DND-41 (cell line): Measurements from ENCODE around the gene ADTRP.
"Not testable (repeated sequence)": the region's sequence is repeated elsewhere in the genome, so short reads cannot be mapped to it uniquely, and the experiment has no call there.

Source experiments
- ATAC-seq: fragments of 200-7000 bp; cut with Tn5 transposase; 3 replicates; pipeline ENCODE4 v1.9.1; 2021; ENCODE audit warnings: low read depth; ENCODE audit not compliant: insufficient read depth
- DNase-seq: peaks from one replicate; pipeline ENCODE4 v3.0.0-alpha.2; 2020
- H2AFZ ChIP-seq: 2 replicates; pipeline ENCODE4 v1.6.0; 2012; ENCODE audit warnings: low read depth, low read length
- H3K27ac ChIP-seq: 2 replicates; pipeline ENCODE4 v1.5.1; 2012; ENCODE audit warnings: low read length, inconsistent platforms
- H3K27me3 ChIP-seq: fragments of 200-600 bp; sonication (generic); 2 replicates; pipeline ENCODE4 v1.6.0; 2012; ENCODE audit warnings: low read length, mild to moderate bottlenecking, inconsistent platforms; ENCODE audit not compliant: insufficient read depth, poor library complexity
- H3K36me3 ChIP-seq: 2 replicates; pipeline ENCODE4 v1.5.1; 2012; ENCODE audit warnings: low read length, inconsistent platforms; ENCODE audit not compliant: insufficient read depth
- H3K4me1 ChIP-seq: 2 replicates; pipeline ENCODE4 v1.5.1; 2012; ENCODE audit warnings: mild to moderate bottlenecking, low read length; ENCODE audit not compliant: insufficient read depth
- H3K4me2 ChIP-seq: 2 replicates; pipeline ENCODE4 v1.6.0; 2012; ENCODE audit warnings: mild to moderate bottlenecking, moderate library complexity, low read length, inconsistent platforms; ENCODE audit not compliant: insufficient read depth
- H3K4me3 ChIP-seq, 2 experiments: fragments of 200-600 bp in 1 of 2; shearing (Covaris generic) in 1 of 2; 2 replicates each; pipeline ENCODE4 v1.5.1; 2012 to 2016; ENCODE audit warnings: inconsistent platforms in 2 of 2, low read length in 2 of 2, mild to moderate bottlenecking in 2 of 2, low read depth in 1 of 2, moderate library complexity in 1 of 2
- H3K79me2 ChIP-seq: 2 replicates; pipeline ENCODE4 v1.6.0; 2012; ENCODE audit warnings: low read length, inconsistent platforms; ENCODE audit not compliant: insufficient read depth
- H3K9ac ChIP-seq: 2 replicates; pipeline ENCODE4 v1.6.0; 2012; ENCODE audit warnings: low read depth, mild to moderate bottlenecking, inconsistent platforms, low read length, moderate library complexity
- H3K9me3 ChIP-seq: 2 replicates; pipeline ENCODE4 v1.5.1; 2012; ENCODE audit warnings: low read length, moderate library complexity, mild to moderate bottlenecking, inconsistent platforms; ENCODE audit not compliant: insufficient read depth, severe bottlenecking
- H4K20me1 ChIP-seq: 2 replicates; pipeline ENCODE4 v1.6.0; 2012; ENCODE audit warnings: low read length; ENCODE audit not compliant: insufficient read depth
- EZH2 ChIP-seq: IDR thresholded peaks from 3 replicates; pipeline ENCODE4 v1.6.1; 2012; ENCODE audit warnings: borderline replicate concordance, low read depth, mild to moderate bottlenecking, moderate library complexity, low read length, inconsistent platforms; ENCODE audit not compliant: severe bottlenecking
- TF ChIP-seq, protein P1 (sequence below): IDR thresholded peaks from 2 replicates; pipeline ENCODE4 v1.5.1; 2012; ENCODE audit warnings: borderline replicate concordance, low read length, moderate library complexity, mild to moderate bottlenecking; ENCODE audit not compliant: poor library complexity, severe bottlenecking; ENCODE audit errors: extremely low read depth

The ADTRP gene

DNA sequence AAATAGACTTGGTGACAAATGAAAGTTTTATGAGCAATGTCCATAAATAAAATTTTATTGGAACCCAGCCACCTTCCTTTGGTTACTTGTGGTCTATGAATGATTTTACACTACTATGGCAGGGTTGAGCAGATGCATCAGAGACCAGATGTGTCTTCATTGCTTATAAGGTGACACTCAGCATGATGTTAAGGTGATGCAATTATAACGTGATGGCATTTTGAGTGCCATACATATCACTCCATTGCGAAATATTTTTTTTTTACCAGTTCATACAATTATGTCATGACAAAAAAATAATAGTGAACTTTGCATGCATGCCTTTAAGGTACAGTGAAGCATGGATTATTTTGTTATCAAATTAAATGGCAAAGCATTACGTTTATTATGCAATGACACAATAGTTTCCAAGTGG, 96.0 kb downstream of the ADTRP start:
- H4K20me1 ChIP-seq, result no peaks in the 10 kb centered on the region

DNA sequence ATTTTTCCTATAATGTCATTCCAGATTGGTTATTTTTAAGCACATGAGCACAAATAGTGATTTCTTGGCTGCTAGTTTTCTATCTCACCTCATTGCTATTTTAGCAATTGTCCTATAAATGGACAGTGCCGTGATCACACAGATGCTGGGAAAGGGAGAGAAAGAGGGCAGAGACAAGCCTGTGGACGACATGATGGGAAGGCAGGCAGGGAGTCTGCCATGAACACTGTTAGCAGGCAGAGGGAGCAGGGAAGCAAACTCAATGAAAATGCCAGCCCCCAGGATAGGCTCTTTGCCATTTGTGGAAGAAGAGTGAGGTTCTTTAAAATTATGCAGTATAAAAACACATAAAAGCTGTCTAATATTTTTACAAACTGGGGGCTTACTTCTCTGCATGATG, 96.8 kb downstream of the ADTRP start:
- Histone ChIP-seq H3K4me2 (no peak overlapping the region), H3K4me1 (no peaks in the 10 kb centered on the region), H3K9ac (no peak overlapping the region), H3K27me3 (no peaks in the 10 kb centered on the region), H3K27ac (no peak overlapping the region), H3K36me3 (no peaks in the 10 kb centered on the region), H4K20me1 (no peaks in the 10 kb centered on the region), H3K9me3 (peaks cover 3% of the 10 kb centered on the region), H3K79me2 (no peaks in the 10 kb centered on the region), H3K4me3 (no peak overlapping the region), H2AFZ (no peak overlapping the region)
- ATAC-seq (no peak), DNase-seq (no peak)
- TF ChIP-seq EZH2, result no peak

More for the DNA sequence above, 96.0 kb downstream of the ADTRP start:
- H3K4me2 ChIP-seq, result no peak overlapping the region
- no peak overlapping the region for H3K9ac ChIP-seq
- no peaks in the 10 kb centered on the region for H3K36me3 ChIP-seq
- no peaks in the 10 kb centered on the region for H3K79me2 ChIP-seq
- H3K9me3 ChIP-seq, result peaks cover 3% of the 10 kb centered on the region
- no peak for DNase-seq
- H3K27me3 ChIP-seq, result no peaks in the 10 kb centered on the region
- no peak overlapping the region for H2AFZ ChIP-seq
- ATAC-seq, result no peak
- TF ChIP-seq, protein P1, sequence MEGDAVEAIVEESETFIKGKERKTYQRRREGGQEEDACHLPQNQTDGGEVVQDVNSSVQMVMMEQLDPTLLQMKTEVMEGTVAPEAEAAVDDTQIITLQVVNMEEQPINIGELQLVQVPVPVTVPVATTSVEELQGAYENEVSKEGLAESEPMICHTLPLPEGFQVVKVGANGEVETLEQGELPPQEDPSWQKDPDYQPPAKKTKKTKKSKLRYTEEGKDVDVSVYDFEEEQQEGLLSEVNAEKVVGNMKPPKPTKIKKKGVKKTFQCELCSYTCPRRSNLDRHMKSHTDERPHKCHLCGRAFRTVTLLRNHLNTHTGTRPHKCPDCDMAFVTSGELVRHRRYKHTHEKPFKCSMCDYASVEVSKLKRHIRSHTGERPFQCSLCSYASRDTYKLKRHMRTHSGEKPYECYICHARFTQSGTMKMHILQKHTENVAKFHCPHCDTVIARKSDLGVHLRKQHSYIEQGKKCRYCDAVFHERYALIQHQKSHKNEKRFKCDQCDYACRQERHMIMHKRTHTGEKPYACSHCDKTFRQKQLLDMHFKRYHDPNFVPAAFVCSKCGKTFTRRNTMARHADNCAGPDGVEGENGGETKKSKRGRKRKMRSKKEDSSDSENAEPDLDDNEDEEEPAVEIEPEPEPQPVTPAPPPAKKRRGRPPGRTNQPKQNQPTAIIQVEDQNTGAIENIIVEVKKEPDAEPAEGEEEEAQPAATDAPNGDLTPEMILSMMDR, result no peak
- TF ChIP-seq EZH2, result no peak
- H3K4me1 ChIP-seq, result no peaks in the 10 kb centered on the region
- H3K4me3 ChIP-seq, result no peak overlapping the region
- H3K27ac ChIP-seq, result no peak overlapping the region

DNA sequence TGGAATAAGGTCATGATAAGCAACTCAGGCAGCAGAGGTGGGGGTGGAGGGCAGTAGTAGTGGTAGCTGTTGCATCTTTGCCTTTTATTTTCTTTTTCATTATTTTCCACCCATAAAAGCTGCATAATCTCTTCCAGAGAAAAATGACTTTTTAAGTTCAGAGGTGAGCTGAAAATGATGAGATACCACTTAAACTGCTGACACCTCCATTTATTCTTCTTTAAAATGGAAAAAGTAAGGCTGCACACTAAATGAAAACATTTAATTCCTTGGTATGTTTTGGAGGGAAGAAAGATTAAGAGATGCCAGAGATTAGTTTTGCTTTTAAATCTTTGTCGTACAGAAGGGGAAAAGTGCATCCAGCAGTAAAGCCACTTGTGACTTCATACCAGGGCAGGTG, 97.2 kb downstream of the ADTRP start:
- Histone ChIP-seq H4K20me1 (no peaks in the 10 kb centered on the region), H3K9ac (no peak overlapping the region), H3K4me3 (no peak overlapping the region), H3K27ac (no peak overlapping the region), H3K27me3 (no peaks in the 10 kb centered on the region), H3K79me2 (no peaks in the 10 kb centered on the region), H3K4me2 (no peak overlapping the region), H3K4me1 (no peaks in the 10 kb centered on the region), H2AFZ (no peak overlapping the region), H3K36me3 (no peaks in the 10 kb centered on the region), H3K9me3 (peaks cover 3% of the 10 kb centered on the region)
- no peak for TF ChIP-seq EZH2
- TF ChIP-seq, protein P1, result no peak
- DNase-seq, result no peak
- no peak for ATAC-seq

GRCh38 chr6:11680479-11680878, 98.1 kb downstream of the ADTRP start:
- H3K79me2 ChIP-seq, ATAC-seq, H3K4me2 ChIP-seq, H2AFZ ChIP-seq, H4K20me1 ChIP-seq, H3K9ac ChIP-seq, H3K4me1 ChIP-seq, H3K4me3 ChIP-seq, DNase-seq, H3K36me3 ChIP-seq, H3K9me3 ChIP-seq, H3K27ac ChIP-seq, H3K27me3 ChIP-seq: not testable (repeated sequence)
